ENCODE results near the gene RCOR2. TPM values are rescaled to one million over a fixed set of nuclear protein-coding genes. Genes with fewer than 3 reads are reported as not detected.
A peak's percentile ranks its signal among the peaks of the same experiment; 100 is the strongest.

RCOR2 gene
- total and polyA plus RNA-seq, 12 donors, result 0.33 to 4.5 (median 1.2) TPM; not detected in 2

DNA sequence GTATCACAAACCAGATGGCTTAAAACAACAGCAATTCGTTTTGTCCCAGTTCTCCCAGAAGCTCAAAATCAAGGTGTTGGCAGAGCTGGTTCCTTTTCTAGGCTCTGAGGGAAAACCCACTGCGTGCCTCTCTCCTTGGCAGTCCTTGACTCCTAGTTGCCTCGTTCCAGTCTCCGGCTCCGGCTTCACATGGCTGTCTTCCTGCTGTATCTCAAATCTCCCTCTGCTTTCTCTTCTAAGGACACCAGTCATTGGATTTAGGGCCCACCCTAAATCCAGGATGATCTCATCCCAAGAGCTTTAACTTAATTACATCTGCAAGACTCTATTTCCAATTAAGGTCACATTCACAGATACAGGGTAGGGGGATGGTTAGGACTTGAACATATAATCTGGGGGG lies 12.7 kb upstream of the RCOR2 start:
- H3K36me3 ChIP-seq (replicated peaks in 1 of 2), result no peaks in the 10 kb centered on the region
- no peak overlapping the region for H3K27ac ChIP-seq
- no peak overlapping the region for H3K4me3 ChIP-seq
- WGBS, 4 donors, result 59 to 93% (median 88%) methylated on average over 5 of the region's 5 CpGs
- H3K9me3 ChIP-seq (replicated peaks in 1 of 3), result no peaks in the 10 kb centered on the region
- no peak for DNase-seq
- H3K27me3 ChIP-seq, result no peaks in the 10 kb centered on the region
- TF ChIP-seq, protein P1, sequence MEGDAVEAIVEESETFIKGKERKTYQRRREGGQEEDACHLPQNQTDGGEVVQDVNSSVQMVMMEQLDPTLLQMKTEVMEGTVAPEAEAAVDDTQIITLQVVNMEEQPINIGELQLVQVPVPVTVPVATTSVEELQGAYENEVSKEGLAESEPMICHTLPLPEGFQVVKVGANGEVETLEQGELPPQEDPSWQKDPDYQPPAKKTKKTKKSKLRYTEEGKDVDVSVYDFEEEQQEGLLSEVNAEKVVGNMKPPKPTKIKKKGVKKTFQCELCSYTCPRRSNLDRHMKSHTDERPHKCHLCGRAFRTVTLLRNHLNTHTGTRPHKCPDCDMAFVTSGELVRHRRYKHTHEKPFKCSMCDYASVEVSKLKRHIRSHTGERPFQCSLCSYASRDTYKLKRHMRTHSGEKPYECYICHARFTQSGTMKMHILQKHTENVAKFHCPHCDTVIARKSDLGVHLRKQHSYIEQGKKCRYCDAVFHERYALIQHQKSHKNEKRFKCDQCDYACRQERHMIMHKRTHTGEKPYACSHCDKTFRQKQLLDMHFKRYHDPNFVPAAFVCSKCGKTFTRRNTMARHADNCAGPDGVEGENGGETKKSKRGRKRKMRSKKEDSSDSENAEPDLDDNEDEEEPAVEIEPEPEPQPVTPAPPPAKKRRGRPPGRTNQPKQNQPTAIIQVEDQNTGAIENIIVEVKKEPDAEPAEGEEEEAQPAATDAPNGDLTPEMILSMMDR (IDR thresholded peaks at IDR 0.05), result no peak
- TF ChIP-seq POLR2A (IDR thresholded peaks at IDR 0.05), result no peak
- no peaks in the 10 kb centered on the region for H3K4me1 ChIP-seq (replicated peaks in 1 of 2)
- intact Hi-C loops (cut with DNase I), result no loop called here

DNA sequence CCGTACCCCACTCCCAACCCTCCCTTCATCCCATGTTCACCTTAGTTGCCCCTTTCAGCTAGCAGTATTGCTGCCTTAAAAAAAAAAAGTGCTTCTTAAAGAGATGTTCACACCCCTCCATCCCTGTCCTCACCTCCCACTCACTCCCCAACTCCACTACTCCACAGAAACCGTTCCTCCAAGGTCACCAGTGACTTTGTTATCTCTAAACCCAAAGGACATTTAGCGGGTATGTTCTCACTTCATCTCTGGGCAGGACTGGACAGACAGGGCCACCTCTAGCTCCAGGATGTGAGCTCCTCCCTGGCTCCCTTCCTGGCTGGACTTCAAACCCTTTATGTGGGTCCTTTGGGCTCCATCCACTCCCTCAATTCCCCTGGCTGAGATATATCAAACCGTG lies 6.4 kb upstream of the RCOR2 start:
- Histone ChIP-seq H3K4me1 (replicated peaks in 1 of 2) (peaks cover under 1 to 21% of the 10 kb centered on the region in 2 donors), H3K27ac (no peak overlapping the region), H3K9me3 (replicated peaks in 1 of 3) (no peaks in the 10 kb centered on the region), H3K4me3 (no peak overlapping the region), H3K36me3 (replicated peaks in 1 of 2) (no peaks in the 10 kb centered on the region), H3K27me3 (no peaks in the 10 kb centered on the region)
- no peak for DNase-seq
- TF ChIP-seq POLR2A (IDR thresholded peaks at IDR 0.05), result no peak
- TF ChIP-seq, protein P1 (IDR thresholded peaks at IDR 0.05), result no peak
- WGBS, 4 donors, result 45 to 48% (median 46%) methylated on average over 4 of the region's 4 CpGs
- intact Hi-C loops (cut with DNase I), result no loop called here

DNA sequence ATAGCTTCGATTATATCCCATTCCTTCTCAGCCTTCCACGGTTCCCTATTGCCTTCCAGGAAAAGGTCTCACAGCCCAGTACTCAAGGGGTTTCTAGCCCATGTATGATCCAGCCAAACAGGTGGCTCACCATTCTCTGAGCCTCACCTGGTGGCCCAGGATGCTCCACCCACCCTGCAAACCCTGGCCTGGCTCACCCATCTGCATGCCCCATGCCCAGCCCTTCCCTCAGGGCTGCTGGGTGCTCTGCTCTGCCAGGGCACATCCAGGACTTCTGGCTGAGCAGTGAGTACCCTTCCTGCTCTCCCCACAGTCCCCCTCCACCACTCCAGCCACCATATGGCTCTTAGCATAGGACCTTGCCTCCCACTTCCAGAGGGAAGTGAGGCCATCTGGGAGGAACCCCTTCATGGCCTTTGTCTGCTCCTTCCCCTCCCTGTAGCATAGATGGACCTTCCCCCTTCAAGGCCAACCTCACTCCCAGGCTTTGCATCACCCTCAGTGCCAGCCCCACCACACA lies 5.8 kb upstream of the RCOR2 start:
- TF ChIP-seq POLR2A (IDR thresholded peaks at IDR 0.05), result no peak
- TF ChIP-seq, protein P1 (IDR thresholded peaks at IDR 0.05), result no peak
- H3K27me3 ChIP-seq, result no peaks in the 10 kb centered on the region
- no peaks in the 10 kb centered on the region for H3K9me3 ChIP-seq (replicated peaks in 1 of 3)
- DNase-seq, result no peak
- H3K36me3 ChIP-seq (replicated peaks in 1 of 2), result no peaks in the 10 kb centered on the region
- no peak overlapping the region for H3K4me3 ChIP-seq
- WGBS, 4 donors, result 86 to 100% (median 94%) methylated on average over 2 of the region's 2 CpGs
- H3K4me1 ChIP-seq (replicated peaks in 1 of 2), result peaks cover 6 to 26% of the 10 kb centered on the region in 2 donors
- intact Hi-C loops (cut with DNase I), result no loop called here
- H3K27ac ChIP-seq, result no peak overlapping the region

GRCh38 chr11:63920939-63921417 lies 4.0 kb upstream of the RCOR2 start:
- H3K4me3 ChIP-seq, result no peak overlapping the region
- H3K9me3 ChIP-seq (replicated peaks in 1 of 3), result no peaks in the 10 kb centered on the region
- peaks cover 20 to 41% of the 10 kb centered on the region in 2 donors for H3K4me1 ChIP-seq (replicated peaks in 1 of 2)
- TF ChIP-seq, protein P1 (IDR thresholded peaks at IDR 0.05), result peak in 4 of 6 experiments; percentile 15 to 35 (median 29)
- TF ChIP-seq POLR2A (IDR thresholded peaks at IDR 0.05), result no peak
- no peak for DNase-seq
- H3K27ac ChIP-seq, result no peak overlapping the region
- H3K36me3 ChIP-seq (replicated peaks in 1 of 2), result no peaks in the 10 kb centered on the region
- intact Hi-C loops (cut with DNase I), result no loop called here
- no peaks in the 10 kb centered on the region for H3K27me3 ChIP-seq
- WGBS, 4 donors, result 57 to 76% (median 67%) methylated on average over 4 to 14 of the region's 14 CpGs

Measured in adrenal gland (tissue), 12 donors.